Coronary artery (tissue), 2 donors: ENCODE measurements around the gene MYO16.

Experiments used
- DNase-seq: peaks from one replicate; pipeline ENCODE4 v3.0.0-alpha.2; 2017; ENCODE audit warnings: low spot score
- H3K27ac ChIP-seq, 2 donors: fragments of 200-600 bp; sonication (generic); one replicate each; pipeline ENCODE4 v1.5.1; 2016 to 2019
- H3K4me3 ChIP-seq: fragments of 200-600 bp; sonication (generic); 2 replicates; pipeline ENCODE4 v1.5.1; 2016; ENCODE audit warnings: mild to moderate bottlenecking, moderate library complexity
- TF ChIP-seq, protein P1 (sequence below): fragments of 200-600 bp; sonication (generic); IDR thresholded peaks from one replicate; pipeline ENCODE4 v1.5.1; 2019; ENCODE audit warnings: antibody characterized with exemption

The MYO16 gene

DNA sequence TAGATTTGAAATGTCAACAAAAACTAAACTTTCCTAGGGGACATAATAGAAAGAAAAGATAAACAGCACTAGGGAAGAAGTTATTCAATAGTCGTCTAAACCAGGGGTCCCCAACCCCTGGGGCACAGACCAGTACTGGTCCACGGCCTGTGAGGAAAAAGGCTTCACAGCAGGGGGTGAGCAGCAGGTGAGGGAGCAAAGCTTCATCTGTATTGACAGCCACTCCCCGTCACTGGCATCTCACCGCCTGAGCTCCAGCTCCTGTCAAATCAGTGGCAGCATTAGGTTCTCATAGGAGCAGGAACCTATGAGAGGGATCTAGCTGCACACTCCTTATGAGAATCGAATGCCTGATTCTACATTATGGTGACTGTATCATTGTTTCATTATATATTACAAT is 382.7 kb downstream of the MYO16 start:
- TF ChIP-seq, protein P1, sequence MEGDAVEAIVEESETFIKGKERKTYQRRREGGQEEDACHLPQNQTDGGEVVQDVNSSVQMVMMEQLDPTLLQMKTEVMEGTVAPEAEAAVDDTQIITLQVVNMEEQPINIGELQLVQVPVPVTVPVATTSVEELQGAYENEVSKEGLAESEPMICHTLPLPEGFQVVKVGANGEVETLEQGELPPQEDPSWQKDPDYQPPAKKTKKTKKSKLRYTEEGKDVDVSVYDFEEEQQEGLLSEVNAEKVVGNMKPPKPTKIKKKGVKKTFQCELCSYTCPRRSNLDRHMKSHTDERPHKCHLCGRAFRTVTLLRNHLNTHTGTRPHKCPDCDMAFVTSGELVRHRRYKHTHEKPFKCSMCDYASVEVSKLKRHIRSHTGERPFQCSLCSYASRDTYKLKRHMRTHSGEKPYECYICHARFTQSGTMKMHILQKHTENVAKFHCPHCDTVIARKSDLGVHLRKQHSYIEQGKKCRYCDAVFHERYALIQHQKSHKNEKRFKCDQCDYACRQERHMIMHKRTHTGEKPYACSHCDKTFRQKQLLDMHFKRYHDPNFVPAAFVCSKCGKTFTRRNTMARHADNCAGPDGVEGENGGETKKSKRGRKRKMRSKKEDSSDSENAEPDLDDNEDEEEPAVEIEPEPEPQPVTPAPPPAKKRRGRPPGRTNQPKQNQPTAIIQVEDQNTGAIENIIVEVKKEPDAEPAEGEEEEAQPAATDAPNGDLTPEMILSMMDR = no peak
- DNase-seq = no peak
- H3K27ac ChIP-seq = no peak overlapping the region
- H3K4me3 ChIP-seq = no peak overlapping the region

GRCh38 chr13:109021558-109021957 is 392.1 kb downstream of the MYO16 start:
- TF ChIP-seq, protein P1 = no peak
- Histone ChIP-seq H3K27ac (no peak overlapping the region), H3K4me3 (no peak overlapping the region)
- no peak for DNase-seq

DNA sequence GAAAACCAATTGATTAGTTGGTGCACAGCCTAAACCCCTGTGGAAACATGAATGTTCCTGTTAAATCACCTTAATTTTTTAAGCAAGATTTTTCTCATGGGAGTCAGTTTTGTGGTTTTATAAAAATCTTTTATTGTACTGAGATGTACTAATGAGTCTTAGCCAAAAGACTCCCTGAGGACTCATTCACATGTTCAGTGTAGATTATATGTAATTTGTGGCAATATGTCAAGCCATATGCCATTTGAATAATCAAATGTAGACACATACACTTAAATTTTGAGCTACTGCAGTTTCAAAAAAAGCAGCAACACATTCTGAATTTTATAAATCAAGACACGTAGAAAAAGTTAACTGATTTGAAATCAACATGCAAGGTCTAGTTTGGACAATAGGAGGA is 395.2 kb downstream of the MYO16 start:
- TF ChIP-seq, protein P1 = no peak
- Histone ChIP-seq H3K27ac (no peak overlapping the region), H3K4me3 (no peak overlapping the region)
- DNase-seq = no peak

DNA sequence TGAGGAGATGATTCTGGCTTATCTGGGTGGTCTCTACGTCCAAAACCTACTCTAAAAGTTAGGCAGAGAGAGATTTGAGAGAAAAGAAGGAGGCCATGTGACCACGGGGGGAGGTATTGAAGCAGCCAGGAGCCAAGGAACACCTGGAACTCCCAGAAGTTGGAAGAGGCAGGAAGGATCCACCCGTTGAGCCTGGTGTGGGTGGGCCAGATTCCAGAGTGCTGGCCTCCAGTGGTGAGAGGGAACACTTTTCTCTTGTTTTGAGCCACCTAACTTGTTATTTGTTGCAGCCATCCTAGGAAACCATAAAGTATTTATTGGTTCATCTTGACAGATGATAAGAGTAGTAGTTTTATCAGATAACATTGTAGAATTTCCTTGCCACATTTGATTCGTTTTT is 396.9 kb downstream of the MYO16 start:
- TF ChIP-seq, protein P1 = no peak
- H3K4me3 ChIP-seq = no peak overlapping the region
- DNase-seq = no peak
- no peak overlapping the region for H3K27ac ChIP-seq

- no peak overlapping the region for H3K4me3 ChIP-seq
- H3K27ac ChIP-seq = no peak overlapping the region
- DNase-seq = no peak
- TF ChIP-seq, protein P1 = no peak
These were observed 399.2 kb downstream of the MYO16 start for GRCh38 chr13:109028624-109029023.

DNA sequence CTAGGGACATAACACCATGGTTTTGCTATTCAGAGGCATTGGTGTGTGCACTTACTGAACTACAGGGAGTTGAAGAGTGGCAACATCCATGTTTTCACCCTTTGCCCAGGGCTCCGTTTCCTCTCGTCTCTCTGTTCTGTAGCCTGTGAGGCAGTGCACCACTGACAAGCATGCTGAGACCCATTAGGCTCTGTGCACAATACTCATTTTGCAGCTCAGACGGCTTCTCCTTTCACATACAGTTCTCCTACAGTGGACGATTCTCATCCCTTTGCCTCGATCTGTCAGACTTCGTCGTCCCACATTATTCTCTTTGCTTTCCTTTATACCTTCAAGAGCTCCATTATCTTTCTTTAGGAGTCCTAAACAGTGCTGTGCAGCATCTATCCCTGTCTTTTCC is 403.7 kb downstream of the MYO16 start:
- Histone ChIP-seq H3K4me3 (no peak overlapping the region), H3K27ac (no peak overlapping the region)
- TF ChIP-seq, protein P1 = no peak
- DNase-seq = no peak

- TF ChIP-seq, protein P1 = no peak
- Histone ChIP-seq H3K27ac (no peak overlapping the region), H3K4me3 (no peak overlapping the region)
- no peak for DNase-seq
These were observed 406.8 kb downstream of the MYO16 start for GRCh38 chr13:109036078-109036780.
